OCI-LY7 (cell line): ENCODE measurements around the gene FBXL20. TPM values are rescaled to one million over a fixed set of nuclear protein-coding genes. Genes with fewer than 3 reads are reported as not detected.
A peak's percentile ranks its signal among the peaks of the same experiment; 100 is the strongest.
"Not testable (repeated sequence)": the region's sequence is repeated elsewhere in the genome, so short reads cannot be mapped to it uniquely, and the experiment has no call there.

Experiments used
- BruUV-seq: library from RNA; stranded (reverse); fragments of 400-500 nt; replicated peaks from 2 replicates; lab custom pipeline; 2021; lab: Mats Ljungman, UMichigan
- CTCF ChIA-PET: fragments of 300-600 bp; sonication (Branson Sonifier 250); formaldehyde crosslinking; loops from one replicate; lab custom pipeline; 2022; ENCODE audit warnings: antibody characterized with exemption; ENCODE audit not compliant: unreplicated experiment; lab: Charles Lee
- POLR2A ChIA-PET: fragments of 300-600 bp; sonication (Branson Sonifier 250); formaldehyde crosslinking; loops from one replicate; lab custom pipeline; 2022; ENCODE audit warnings: antibody characterized with exemption; lab: Charles Lee
- DNase-seq: peaks from one replicate; pipeline ENCODE4 v3.0.0-alpha.2; 2015; ENCODE audit warnings: low spot score
- H2AFZ ChIP-seq: fragments of 200-600 bp; sonication (generic), shearing (Covaris generic); 2 replicates; pipeline ENCODE4 v1.6.1; 2014; ENCODE audit warnings: mild to moderate bottlenecking, antibody characterized with exemption, low read length, moderate library complexity
- H3K27ac ChIP-seq: fragments of 200-600 bp; sonication (generic); 2 replicates; pipeline ENCODE4 v1.5.1; 2014; ENCODE audit warnings: mixed run types, low read depth, mild to moderate bottlenecking, moderate library complexity, low read length, inconsistent platforms; ENCODE audit not compliant: poor library complexity, severe bottlenecking
- H3K36me3 ChIP-seq: fragments of 200-600 bp; sonication (generic); 2 replicates; pipeline ENCODE4 v1.6.1; 2014; ENCODE audit warnings: mild to moderate bottlenecking, antibody characterized with exemption, low read length, moderate library complexity, mixed read lengths; ENCODE audit not compliant: insufficient read depth
- H3K4me1 ChIP-seq: fragments of 200-600 bp; sonication (generic); 2 replicates; pipeline ENCODE4 v1.5.1; 2014; ENCODE audit warnings: mild to moderate bottlenecking, low read length; ENCODE audit not compliant: insufficient read depth, poor library complexity, severe bottlenecking
- H3K4me2 ChIP-seq: fragments of 200-600 bp; sonication (generic); 2 replicates; pipeline ENCODE4 v1.6.1; 2014; ENCODE audit warnings: mild to moderate bottlenecking, low read length
- H3K4me3 ChIP-seq: fragments of 200-600 bp; sonication (generic); 2 replicates; pipeline ENCODE4 v1.5.1; 2014; ENCODE audit warnings: mild to moderate bottlenecking, low read depth, low read length; ENCODE audit not compliant: poor library complexity, severe bottlenecking
- H3K79me2 ChIP-seq: fragments of 200-600 bp; sonication (generic); 2 replicates; pipeline ENCODE4 v1.6.1; 2016; ENCODE audit warnings: low read depth, mild to moderate bottlenecking, low read length, moderate library complexity, mixed read lengths; ENCODE audit not compliant: insufficient read depth
- H3K9me2 ChIP-seq: fragments of 200-600 bp; sonication (generic); 2 replicates; pipeline ENCODE4 v1.6.1; 2016; ENCODE audit warnings: mild to moderate bottlenecking, low read length, mixed read lengths; ENCODE audit not compliant: insufficient read depth
- H3K9me3 ChIP-seq: fragments of 200-600 bp; sonication (generic); 2 replicates; pipeline ENCODE4 v1.6.1; 2014; ENCODE audit warnings: mild to moderate bottlenecking, mixed run types, low read length, mixed read lengths
- H4K20me1 ChIP-seq: fragments of 200-600 bp; sonication (generic); 2 replicates; pipeline ENCODE4 v1.6.1; 2014; ENCODE audit warnings: mild to moderate bottlenecking, antibody characterized with exemption, low read length, moderate library complexity, mixed read lengths; ENCODE audit not compliant: insufficient read depth
- CTCF ChIP-seq: fragments of 200-600 bp; sonication (generic); conservative IDR thresholded peaks from 2 replicates; pipeline ENCODE4 v1.5.1; 2014; ENCODE audit warnings: mild to moderate bottlenecking, antibody characterized with exemption, low read length, moderate library complexity, mixed read lengths
- EZH2phosphoT487 ChIP-seq: fragments of 200-600 bp; sonication (generic); IDR thresholded peaks from 2 replicates; pipeline ENCODE4 v1.6.1; 2018; ENCODE audit warnings: low read depth, borderline replicate concordance, mild to moderate bottlenecking, mixed run types, antibody characterized with exemption, low read length, moderate library complexity, mixed read lengths
- intact Hi-C: fragments of 100-400 bp; cut with micrococcal nuclease; formaldehyde crosslinking; loops from one replicate; pipeline ENCODE4 v1.10.0; 2022; ENCODE audit not compliant: unreplicated experiment
- total RNA-seq, 2 experiments: library from RNA; depleted of rRNA in 1 of 2; stranded (reverse); fragments of >200 nt in 1 of 2; shearing (Covaris generic) in 1 of 2; gene quantifications; 2 replicates each; pipeline ENCODE4 v1.2.3, GENCODE V29; 2014 to 2022

The FBXL20 gene
- total RNA-seq, 2 experiments from 2014 or later, result 2.1 to 12.2 TPM

GRCh38 chr17:39281806-39282205, 119.6 kb downstream of the FBXL20 start:
- H3K9me3 ChIP-seq, result no peaks in the 10 kb centered on the region
- no peaks in the 10 kb centered on the region for H3K9me2 ChIP-seq
- intact Hi-C loops, result no loop called here
- BruUV-seq, result no TSS peak
- ChIA-PET CTCF (interaction anchor here (1.5 kb wide), 1 partner anchor 12 kb away, joined by 3 read pairs; no protein-coding TSS in a partner anchor), POLR2A (interaction anchor here (0.6 kb wide), 2 partner anchors 588 to 728 kb away, joined by 3 read pairs; no protein-coding TSS in a partner anchor)
- H3K4me2 ChIP-seq, result no peak overlapping the region
- peaks cover 11% of the 10 kb centered on the region for H3K4me1 ChIP-seq
- DNase-seq, result no peak
- TF ChIP-seq CTCF, result no peak
- TF ChIP-seq EZH2phosphoT487, result no peak
- H2AFZ ChIP-seq, result no peak overlapping the region
- no peaks in the 10 kb centered on the region for H3K79me2 ChIP-seq
- H3K27ac ChIP-seq, result no peak overlapping the region
- no peaks in the 10 kb centered on the region for H4K20me1 ChIP-seq
- no peaks in the 10 kb centered on the region for H3K36me3 ChIP-seq
- no peak overlapping the region for H3K4me3 ChIP-seq

GRCh38 chr17:39278246-39278645, 123.2 kb downstream of the FBXL20 start:
- intact Hi-C loops, CTCF ChIA-PET: not testable (repeated sequence)

GRCh38 chr17:39277110-39277509, 124.3 kb downstream of the FBXL20 start:
- ChIA-PET CTCF (no interaction called here), POLR2A (interaction anchor here (0.6 to 0.7 kb wide), 3 partner anchors 9 to 107 kb away, joined by 3 read pairs; no protein-coding TSS in a partner anchor)
- H3K9me2 ChIP-seq, result no peaks in the 10 kb centered on the region
- no peaks in the 10 kb centered on the region for H4K20me1 ChIP-seq
- H2AFZ ChIP-seq, result peak overlapping the region; percentile 87
- peaks cover 20% of the 10 kb centered on the region for H3K4me1 ChIP-seq
- no peaks in the 10 kb centered on the region for H3K9me3 ChIP-seq
- intact Hi-C loops, result no loop called here
- peak overlapping the region; percentile 0 for H3K4me3 ChIP-seq
- BruUV-seq, result no TSS peak
- H3K36me3 ChIP-seq, result no peaks in the 10 kb centered on the region
- no peak for TF ChIP-seq EZH2phosphoT487
- TF ChIP-seq CTCF, result no peak
- peak; percentile 14 for DNase-seq
- H3K79me2 ChIP-seq, result no peaks in the 10 kb centered on the region
- H3K4me2 ChIP-seq, result peak overlapping the region; percentile 47
- peak overlapping the region; percentile 25 for H3K27ac ChIP-seq

More at GRCh38 chr17:39278246-39278645, 123.2 kb downstream of the FBXL20 start:
- H3K4me2 ChIP-seq, BruUV-seq, H3K9me3 ChIP-seq, H3K4me3 ChIP-seq, POLR2A ChIA-PET, H3K79me2 ChIP-seq, H3K9me2 ChIP-seq, H4K20me1 ChIP-seq, DNase-seq, H3K36me3 ChIP-seq, H2AFZ ChIP-seq, H3K27ac ChIP-seq: not testable (repeated sequence)
- peaks cover 20% of the 10 kb centered on the region for H3K4me1 ChIP-seq
